Caco-2 (cell line): ENCODE data around the gene BEND5. TPM values are rescaled to one million over a fixed set of nuclear protein-coding genes. Genes with fewer than 3 reads are reported as not detected.

Source experiments
- BruUV-seq: library from RNA; stranded (reverse); fragments of 400-500 nt; replicated peaks from 2 replicates; lab custom pipeline; 2021; lab: Mats Ljungman, UMichigan
- CTCF ChIA-PET: fragments of 300-600 bp; sonication (Branson Sonifier 250); formaldehyde crosslinking; loops from one replicate; lab custom pipeline; 2022; ENCODE audit warnings: antibody characterized with exemption; lab: Charles Lee
- POLR2A ChIA-PET: fragments of 300-600 bp; sonication (Branson Sonifier 250); formaldehyde crosslinking; loops from one replicate; lab custom pipeline; 2022; ENCODE audit warnings: antibody characterized with exemption; lab: Charles Lee
- DNase-seq, 2 experiments: peaks; one replicate each; pipeline versions ENCODE4 v3.0.0 to v3.0.0-alpha.2; 2020 to 2022
- H3K27me3 ChIP-seq: replicated peaks from 2 replicates; pipeline ENCODE4 v1.6.0; 2011; ENCODE audit warnings: low read length; ENCODE audit not compliant: control insufficient read depth, insufficient read depth
- H3K36me3 ChIP-seq: 2 replicates; pipeline ENCODE4 v1.5.1; 2011; ENCODE audit warnings: low read length; ENCODE audit not compliant: control insufficient read depth, insufficient read depth
- H3K4me1 ChIP-seq: fragments of 250-450 bp; sonication (Bioruptor Pico); 2 replicates; pipeline ENCODE4 v1.5.1; 2020; ENCODE audit warnings: mild to moderate bottlenecking
- H3K4me3 ChIP-seq: 2 replicates; pipeline ENCODE4 v1.5.1; 2011; ENCODE audit warnings: low read depth, mild to moderate bottlenecking, control low read depth, low read length
- H3K9me3 ChIP-seq: fragments of 250-450 bp; sonication (Bioruptor Pico); 2 replicates; pipeline ENCODE4 v1.5.1; 2020; ENCODE audit warnings: mild to moderate bottlenecking, moderate library complexity
- H3K27ac Mint-ChIP-seq: one replicate; pipeline ENCODE4 v1.8.0; 2022; ENCODE audit warnings: mixed read lengths; ENCODE audit not compliant: unreplicated experiment
- H3K27me3 Mint-ChIP-seq: one replicate; pipeline ENCODE4 v1.8.0; 2022; ENCODE audit warnings: mixed read lengths; ENCODE audit not compliant: insufficient read depth, unreplicated experiment
- H3K36me3 Mint-ChIP-seq: one replicate; pipeline ENCODE4 v1.8.0; 2022; ENCODE audit warnings: mild to moderate bottlenecking, mixed read lengths; ENCODE audit not compliant: insufficient read depth, unreplicated experiment
- H3K4me1 Mint-ChIP-seq: one replicate; pipeline ENCODE4 v1.8.0; 2022; ENCODE audit warnings: low read depth, mixed read lengths; ENCODE audit not compliant: unreplicated experiment
- H3K4me3 Mint-ChIP-seq: one replicate; pipeline ENCODE4 v1.8.0; 2022; ENCODE audit warnings: mild to moderate bottlenecking, moderate library complexity, mixed read lengths; ENCODE audit not compliant: unreplicated experiment
- H3K9me3 Mint-ChIP-seq: one replicate; pipeline ENCODE4 v1.8.0; 2022; ENCODE audit warnings: mixed read lengths; ENCODE audit not compliant: unreplicated experiment
- CTCF ChIP-seq, 2 experiments: fragments of 200-600 bp in 1 of 2; IDR thresholded peaks; 1 replicate in 1 of 2; 2 replicates in 1 of 2; pipeline versions ENCODE4 v1.5.1 to v1.8.0; 2011 to 2022; ENCODE audit warnings: antibody characterized with exemption in 1 of 2, control low read depth in 1 of 2, inconsistent platforms in 1 of 2, low read depth in 1 of 2, low read length in 1 of 2, mild to moderate bottlenecking in 1 of 2, moderate library complexity in 1 of 2; ENCODE audit not compliant: insufficient read depth in 1 of 2, severe bottlenecking in 1 of 2, unreplicated experiment in 1 of 2
- intact Hi-C: fragments of 100-400 bp; cut with micrococcal nuclease; formaldehyde crosslinking; loops from one replicate; pipeline ENCODE4 v1.10.0; 2022; ENCODE audit not compliant: unreplicated experiment
- total RNA-seq: library from RNA; stranded (reverse); gene quantifications from 2 replicates; pipeline ENCODE4 v1.2.3, GENCODE V29; 2022

Gene BEND5
- total RNA-seq, 1 experiment from 2014 or later = 0.57 TPM

- POLR2A ChIA-PET = no interaction called here
- H3K9me3 Mint-ChIP-seq = peaks cover 11% of the 10 kb centered on the region
- no peaks in the 10 kb centered on the region for H3K36me3 Mint-ChIP-seq
- Histone ChIP-seq H3K4me1 (peaks cover 11% of the 10 kb centered on the region), H3K27me3 (no peaks in the 10 kb centered on the region), H3K9me3 (no peaks in the 10 kb centered on the region), H3K36me3 (no peaks in the 10 kb centered on the region), H3K4me3 (no peak overlapping the region)
- intact Hi-C loops = no loop called here
- no peak overlapping the region for H3K27ac Mint-ChIP-seq
- DNase-seq = peak; percentile 37 to 51
- peaks cover 3% of the 10 kb centered on the region for H3K27me3 Mint-ChIP-seq
- TF ChIP-seq CTCF (IDR thresholded peaks at IDR 0.05; ENCODE audit: insufficient read depth in 1 of 2, low read depth in 1 of 2, low read length in 1 of 2, severe bottlenecking in 1 of 2, unreplicated experiment in 1 of 2) = no peak
- H3K4me3 Mint-ChIP-seq = peak overlapping the region; percentile 11
- peaks cover 23% of the 10 kb centered on the region for H3K4me1 Mint-ChIP-seq
- CTCF ChIA-PET = no interaction called here
- BruUV-seq = no TSS peak
Observed at GRCh38 chr1:48772211-48772610, 4.5 kb downstream of the BEND5 start.

- TF ChIP-seq CTCF (IDR thresholded peaks at IDR 0.05; ENCODE audit: insufficient read depth in 1 of 2, low read depth in 1 of 2, low read length in 1 of 2, severe bottlenecking in 1 of 2, unreplicated experiment in 1 of 2) = no peak
- Histone ChIP-seq H3K4me1 (peaks cover 11% of the 10 kb centered on the region), H3K36me3 (no peaks in the 10 kb centered on the region), H3K27me3 (no peaks in the 10 kb centered on the region), H3K9me3 (no peaks in the 10 kb centered on the region), H3K4me3 (no peak overlapping the region)
- Mint-ChIP-seq H3K4me3 (no peak overlapping the region), H3K9me3 (peaks cover 10% of the 10 kb centered on the region), H3K4me1 (peaks cover 23% of the 10 kb centered on the region), H3K36me3 (no peaks in the 10 kb centered on the region), H3K27me3 (peaks cover 3% of the 10 kb centered on the region), H3K27ac (no peak overlapping the region)
- ChIA-PET POLR2A (no interaction called here), CTCF (no interaction called here)
- intact Hi-C loops = no loop called here
- DNase-seq = no peak
- TSS peak; percentile 47 for BruUV-seq
Observed at GRCh38 chr1:48771561-48771960, 5.1 kb downstream of the BEND5 start.

- H3K27ac Mint-ChIP-seq = no peak overlapping the region
- POLR2A ChIA-PET = no interaction called here
- peaks cover 16% of the 10 kb centered on the region for H3K4me1 Mint-ChIP-seq
- H3K36me3 Mint-ChIP-seq = no peaks in the 10 kb centered on the region
- no peaks in the 10 kb centered on the region for H3K27me3 ChIP-seq
- intact Hi-C loops = no loop called here
- no peaks in the 10 kb centered on the region for H3K36me3 ChIP-seq
- H3K4me3 ChIP-seq = no peak overlapping the region
- no peaks in the 10 kb centered on the region for H3K9me3 ChIP-seq
- H3K9me3 Mint-ChIP-seq = peaks cover 18% of the 10 kb centered on the region
- TF ChIP-seq CTCF (IDR thresholded peaks at IDR 0.05; ENCODE audit: insufficient read depth in 1 of 2, low read depth in 1 of 2, low read length in 1 of 2, severe bottlenecking in 1 of 2, unreplicated experiment in 1 of 2) = no peak
- no peak for DNase-seq
- H3K4me3 Mint-ChIP-seq = no peak overlapping the region
- peaks cover 11% of the 10 kb centered on the region for H3K4me1 ChIP-seq
- BruUV-seq = no TSS peak
- no peaks in the 10 kb centered on the region for H3K27me3 Mint-ChIP-seq
- CTCF ChIA-PET = no interaction called here
Observed at GRCh38 chr1:48767975-48768510, 8.6 kb downstream of the BEND5 start.
